CD14-positive monocyte (primary cell): ENCODE results near the gene WNT7A. TPM values are rescaled to one million over a fixed set of nuclear protein-coding genes. Genes with fewer than 3 reads are reported as not detected.

ENCODE experiments used
- DNase-seq, 3 donors: peaks; one replicate each; pipeline ENCODE4 v3.0.0-alpha.2; 2011 to 2022
- H2AFZ ChIP-seq: 2 replicates; pipeline ENCODE4 v1.6.0; 2012; ENCODE audit warnings: mild to moderate bottlenecking, low read depth, low read length, inconsistent platforms; ENCODE audit not compliant: insufficient read depth, poor library complexity, severe bottlenecking
- H3K27ac ChIP-seq, 2 donors: 1 replicate in 1 of 2; 2 replicates in 1 of 2; pipeline ENCODE4 v1.5.1; 2012 to 2013; ENCODE audit warnings: low read length in 2 of 2, control low read depth in 1 of 2, inconsistent platforms in 1 of 2, low read depth in 1 of 2, mild to moderate bottlenecking in 1 of 2
- H3K27me3 ChIP-seq, 2 donors: one replicate each; pipeline versions ENCODE4 v1.6.0 to v1.6.1; 2011 to 2013; ENCODE audit warnings: low read length in 2 of 2; ENCODE audit not compliant: control insufficient read depth in 2 of 2, insufficient read depth in 2 of 2
- H3K36me3 ChIP-seq, 2 donors: replicated peaks in 1 of 2; 1 replicate in 1 of 2; 2 replicates in 1 of 2; pipeline versions ENCODE4 v1.5.1 to v1.6.1; 2012 to 2013; ENCODE audit warnings: low read length in 2 of 2, control low read depth in 1 of 2, inconsistent platforms in 1 of 2, mild to moderate bottlenecking in 1 of 2; ENCODE audit not compliant: insufficient read depth in 2 of 2, control insufficient read depth in 1 of 2
- H3K4me1 ChIP-seq, 2 donors: 1 replicate in 1 of 2; 2 replicates in 1 of 2; pipeline versions ENCODE4 v1.5.1 to v1.6.1; 2012 to 2013; ENCODE audit warnings: low read length in 2 of 2, control low read depth in 1 of 2, inconsistent platforms in 1 of 2, mild to moderate bottlenecking in 1 of 2, moderate library complexity in 1 of 2; ENCODE audit not compliant: insufficient read depth in 2 of 2, control insufficient read depth in 1 of 2
- H3K4me2 ChIP-seq: replicated peaks from 2 replicates; pipeline ENCODE3; 2012; ENCODE audit warnings: low read length, moderate library complexity, mild to moderate bottlenecking; ENCODE audit not compliant: poor library complexity, severe bottlenecking; ENCODE audit errors: extremely low read depth
- H3K4me3 ChIP-seq, 3 experiments: fragments of 200-600 bp in 1 of 3; sonication (generic) in 1 of 3; replicated peaks in 1 of 3; 1 replicate in 2 of 3; 2 replicates in 1 of 3; pipeline ENCODE4 v1.5.1; 2011 to 2013; ENCODE audit warnings: low read length in 3 of 3, mild to moderate bottlenecking in 3 of 3, control low read depth in 2 of 3, low read depth in 2 of 3, inconsistent platforms in 1 of 3, moderate library complexity in 1 of 3
- H3K79me2 ChIP-seq: 2 replicates; pipeline ENCODE4 v1.6.0; 2012; ENCODE audit warnings: mild to moderate bottlenecking, control low read depth, inconsistent platforms, low read length, moderate library complexity; ENCODE audit not compliant: insufficient read depth
- H3K9ac ChIP-seq: 2 replicates; pipeline ENCODE4 v1.6.0; 2017; ENCODE audit warnings: low read length, mild to moderate bottlenecking; ENCODE audit not compliant: insufficient read depth, poor library complexity, severe bottlenecking
- H3K9me3 ChIP-seq, 2 donors: replicated peaks in 1 of 2; 1 replicate in 1 of 2; 2 replicates in 1 of 2; pipeline versions ENCODE4 v1.5.1 to v1.6.1; 2012 to 2013; ENCODE audit warnings: low read length in 2 of 2, control low read depth in 1 of 2; ENCODE audit not compliant: control insufficient read depth in 1 of 2, insufficient read depth in 1 of 2
- H4K20me1 ChIP-seq: 2 replicates; pipeline ENCODE4 v1.6.0; 2012; ENCODE audit warnings: mild to moderate bottlenecking, low read length, control low read depth, moderate library complexity; ENCODE audit not compliant: insufficient read depth
- H3K27ac Mint-ChIP-seq, 7 donors: one replicate each; pipeline ENCODE4 v1.8.0; 2020; ENCODE audit warnings: mild to moderate bottlenecking in 7 of 7, mixed read lengths in 7 of 7, moderate library complexity in 6 of 7, inconsistent platforms in 2 of 7
- H3K27me3 Mint-ChIP-seq, 3 donors: one replicate each; pipeline ENCODE4 v1.8.0; 2021 to 2022; ENCODE audit warnings: low read depth in 3 of 3, mild to moderate bottlenecking in 3 of 3, mixed read lengths in 3 of 3, moderate library complexity in 3 of 3, inconsistent platforms in 1 of 3
- H3K36me3 Mint-ChIP-seq, 2 donors: one replicate each; pipeline ENCODE4 v1.8.0; 2020; ENCODE audit warnings: mixed read lengths in 2 of 2, inconsistent platforms in 1 of 2, mild to moderate bottlenecking in 1 of 2
- H3K4me1 Mint-ChIP-seq: one replicate; pipeline ENCODE4 v1.8.0; 2020; ENCODE audit warnings: mild to moderate bottlenecking, mixed read lengths
- H3K4me3 Mint-ChIP-seq, 2 donors: one replicate each; pipeline ENCODE4 v1.8.0; 2020; ENCODE audit warnings: mild to moderate bottlenecking in 2 of 2, mixed read lengths in 2 of 2, moderate library complexity in 1 of 2
- H3K9me3 Mint-ChIP-seq, 7 donors: one replicate each; pipeline ENCODE4 v1.8.0; 2020 to 2022; ENCODE audit warnings: mixed read lengths in 7 of 7, mild to moderate bottlenecking in 6 of 7, moderate library complexity in 6 of 7, inconsistent platforms in 2 of 7
- CTCF ChIP-seq: fragments of 200-600 bp; IDR thresholded peaks from one replicate; pipeline ENCODE4 v1.8.0; 2022; ENCODE audit warnings: antibody characterized with exemption, mild to moderate bottlenecking
- WGBS: methylation state at CpG from one replicate; pipeline ENCODE4 v1.1.5; 2013; ENCODE audit warnings: missing lambda C conversion rate; ENCODE audit not compliant: insufficient coverage; 5-methylcytosine and 5-hydroxymethylcytosine counted together
- intact Hi-C, 2 donors: fragments of 100-400 bp; cut with micrococcal nuclease; formaldehyde crosslinking; loops; one replicate each; pipeline versions ENCODE4 v1.15.0 to v1.15.1; 2023
- polyA plus RNA-seq, 3 donors: library from polyadenylated mRNA; depleted of rRNA in 1 of 3; unstranded in 2 of 3; stranded (reverse) in 1 of 3; fragments of 300-500 nt in 2 of 3; fragments of >200 nt in 1 of 3; fragmentation: Illumina TruSeq in 2 of 3; gene quantifications; 1 replicate in 2 of 3; 2 replicates in 1 of 3; pipeline ENCODE4 v1.2.3, GENCODE V29; 2012 to 2021

The WNT7A gene
- polyA plus RNA-seq, 3 donors: not detected

GRCh38 chr3:13868844-13869724 is 10.8 kb downstream of the WNT7A start:
- H3K4me3 ChIP-seq: no peak overlapping the region
- H3K4me1 ChIP-seq: no peaks in the 10 kb centered on the region
- H3K27ac ChIP-seq: no peak overlapping the region
- TF ChIP-seq CTCF: no peak
- H3K9me3 ChIP-seq: peaks cover 6 to 7% of the 10 kb centered on the region in 2 donors
- H2AFZ ChIP-seq: no peak overlapping the region
- intact Hi-C loops: no loop called here
- H3K9ac ChIP-seq: no peak overlapping the region
- Mint-ChIP-seq H3K36me3 (no peaks in the 10 kb centered on the region), H3K4me3 (no peak overlapping the region), H3K9me3 (peaks cover 0 to 8% (median 6%) of the 10 kb centered on the region in 7 donors), H3K27ac (no peak overlapping the region), H3K27me3 (peaks cover 0 to 19% (median 19%) of the 10 kb centered on the region in 3 donors), H3K4me1 (no peaks in the 10 kb centered on the region)
- no peaks in the 10 kb centered on the region for H4K20me1 ChIP-seq
- H3K36me3 ChIP-seq: no peaks in the 10 kb centered on the region
- DNase-seq: no peak
- H3K4me2 ChIP-seq: no peak overlapping the region
- H3K27me3 ChIP-seq: no peaks in the 10 kb centered on the region
- WGBS: 62% methylated on average over 2 of the region's 2 CpGs
- H3K79me2 ChIP-seq: no peaks in the 10 kb centered on the region

GRCh38 chr3:13867732-13868131 is 12.1 kb downstream of the WNT7A start:
- no peak overlapping the region for H3K4me2 ChIP-seq
- Mint-ChIP-seq H3K9me3 (peaks cover 0 to 8% (median 6%) of the 10 kb centered on the region in 7 donors), H3K36me3 (no peaks in the 10 kb centered on the region), H3K27ac (no peak overlapping the region), H3K4me1 (no peaks in the 10 kb centered on the region), H3K4me3 (no peak overlapping the region), H3K27me3 (peaks cover 0 to 23% (median 16%) of the 10 kb centered on the region in 3 donors)
- H3K9ac ChIP-seq: no peak overlapping the region
- no peak for TF ChIP-seq CTCF
- WGBS: no CpG with 5 or more reads among the region's 3 CpGs
- H3K27me3 ChIP-seq: no peaks in the 10 kb centered on the region
- no peaks in the 10 kb centered on the region for H3K79me2 ChIP-seq
- no peaks in the 10 kb centered on the region for H4K20me1 ChIP-seq
- no peak overlapping the region for H3K27ac ChIP-seq
- H3K9me3 ChIP-seq: peaks cover 6 to 7% of the 10 kb centered on the region in 2 donors
- no peaks in the 10 kb centered on the region for H3K36me3 ChIP-seq
- no peak overlapping the region for H2AFZ ChIP-seq
- DNase-seq: no peak
- H3K4me3 ChIP-seq: no peak overlapping the region
- intact Hi-C loops: no loop called here
- no peaks in the 10 kb centered on the region for H3K4me1 ChIP-seq
